NCI-H2029 (cell line): ENCODE results near the gene TCF7L2.

Experiments used
- DNase-seq: peaks from one replicate; lab custom pipeline; 2025; lab: John Stamatoyannopoulos, UW

The TCF7L2 gene

DNA sequence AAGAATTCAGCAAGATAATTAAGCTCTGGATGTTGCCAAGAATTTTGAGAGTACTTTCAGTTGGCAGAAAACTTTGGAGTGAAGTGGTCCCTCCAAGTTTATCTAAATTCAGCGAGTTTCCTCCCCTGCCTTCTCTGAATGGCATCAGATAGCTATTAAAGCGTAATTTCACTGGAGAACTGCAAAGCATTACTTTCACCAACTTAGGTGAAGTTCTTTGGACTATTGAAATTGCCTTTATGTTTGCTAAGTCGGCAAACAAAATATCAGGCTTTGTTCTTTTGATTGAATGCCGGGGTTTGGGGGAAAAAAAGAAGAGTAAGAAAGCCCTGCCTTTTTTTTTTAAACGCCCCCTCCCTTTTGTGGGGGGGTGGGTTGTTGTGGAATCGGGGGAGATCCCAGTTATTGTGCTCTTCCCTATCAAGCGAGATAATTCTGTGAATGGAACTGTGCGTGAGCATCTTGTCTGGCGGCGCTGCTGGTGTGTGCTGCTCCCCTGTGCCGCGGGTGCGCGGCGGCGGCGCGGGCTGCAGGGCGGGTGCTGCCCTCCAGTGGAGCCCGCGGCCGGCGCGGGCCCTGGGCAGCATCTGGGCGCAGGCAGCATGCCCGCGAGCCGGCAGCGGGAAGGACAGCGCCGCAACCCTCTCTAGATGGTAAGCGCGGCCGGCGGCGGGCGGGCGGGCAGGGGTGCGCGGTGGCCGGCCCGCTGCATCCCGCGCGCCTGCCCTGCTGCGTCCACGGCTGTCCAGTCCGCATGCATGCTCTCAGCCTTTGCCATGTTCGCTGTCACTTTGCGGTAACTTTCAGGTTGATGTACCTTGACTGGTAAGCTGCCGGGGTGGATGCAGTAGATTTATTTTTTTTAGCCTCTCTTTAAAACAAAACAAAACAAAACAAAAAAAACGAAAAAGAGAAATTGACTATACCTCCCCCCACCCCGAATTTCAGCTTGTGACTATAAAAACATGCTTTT, 176.5 kb downstream of the TCF7L2 start:
- DNase-seq: peak; percentile 26

- DNase-seq: no peak
Measured at GRCh38 chr10:113127261-113127900, 177.3 kb downstream of the TCF7L2 start.

DNA sequence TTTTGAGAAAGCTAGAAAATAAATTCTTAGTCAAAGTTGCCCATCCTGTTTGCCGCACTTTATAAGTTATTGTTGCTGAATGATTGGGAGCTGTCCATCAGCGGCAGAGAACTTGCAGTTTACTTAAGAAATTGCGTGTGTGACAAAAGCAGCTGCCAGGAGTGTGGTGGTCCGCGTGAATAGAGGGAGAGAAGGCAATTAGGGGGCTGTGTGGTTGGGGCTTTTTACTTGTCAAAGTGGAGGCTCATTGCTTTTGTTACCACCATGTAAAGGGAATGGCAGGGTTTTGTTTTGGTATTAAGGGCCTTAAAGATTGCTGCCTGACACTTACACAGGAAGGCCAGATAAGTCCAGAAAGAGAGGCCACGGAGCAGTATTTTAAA, 177.8 kb downstream of the TCF7L2 start:
- no peak for DNase-seq

DNA sequence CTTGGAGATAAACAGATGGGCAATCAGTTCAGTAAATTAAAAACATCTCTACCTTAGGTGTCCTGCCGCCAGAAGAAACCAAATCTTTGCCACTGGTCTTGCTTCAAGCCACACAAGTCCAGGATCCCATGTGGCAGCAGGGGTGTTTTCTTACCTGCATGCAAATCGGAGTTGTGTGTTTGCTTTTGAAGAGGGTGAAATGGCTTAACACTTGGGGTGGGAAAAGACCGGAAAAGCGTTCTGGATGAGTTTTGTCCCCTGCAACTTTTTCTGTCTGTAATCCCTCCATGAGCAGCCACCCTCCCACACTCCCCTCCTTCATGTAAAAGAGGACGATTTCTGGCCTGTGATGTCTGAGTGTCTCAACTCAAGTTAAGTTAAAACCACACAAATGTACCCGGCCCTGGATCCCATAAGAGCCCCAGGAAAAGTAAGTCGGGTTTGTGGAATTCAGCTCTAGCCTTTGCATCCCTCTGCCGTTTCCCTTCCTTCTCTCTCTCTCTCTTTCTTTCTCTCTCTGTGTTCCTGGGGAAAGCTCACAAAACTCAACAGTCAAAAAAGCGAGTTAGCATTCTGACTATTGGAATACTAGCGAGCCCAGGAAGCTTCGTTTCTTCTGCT, 178.5 kb downstream of the TCF7L2 start:
- no peak for DNase-seq

- DNase-seq: no peak
Measured at GRCh38 chr10:113129117-113129516, 179.1 kb downstream of the TCF7L2 start.

DNA sequence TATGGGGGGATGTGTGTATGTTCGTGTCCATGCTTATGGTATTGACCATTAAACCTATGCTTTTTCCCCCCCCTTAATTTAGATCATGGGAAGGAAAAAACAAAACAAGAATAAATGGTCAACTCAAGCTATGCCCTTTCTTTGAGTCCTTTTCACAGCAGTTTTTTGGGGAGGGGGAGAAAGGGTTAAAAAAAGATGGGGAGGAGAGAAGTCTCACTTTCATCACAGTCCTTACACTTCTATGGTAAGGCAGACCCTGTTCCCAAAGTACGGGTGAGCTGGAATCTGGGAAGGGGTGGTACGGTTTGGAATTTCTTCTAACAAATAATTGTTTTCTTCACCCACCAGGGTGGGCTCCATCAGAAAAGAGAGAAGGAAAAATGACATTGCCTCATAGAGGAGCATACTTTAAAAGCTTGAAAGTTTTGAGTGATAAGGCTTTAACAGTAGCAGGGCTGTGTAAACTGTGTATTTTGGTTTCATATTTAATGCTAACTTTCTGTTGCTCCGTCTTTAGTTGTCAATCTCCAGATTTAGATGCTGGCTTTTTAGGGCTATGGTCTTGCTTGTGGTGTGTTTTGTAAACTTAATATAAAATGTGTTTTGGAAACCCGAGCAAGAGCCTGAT, 180.1 kb downstream of the TCF7L2 start:
- DNase-seq: no peak

- no peak for DNase-seq
Measured at GRCh38 chr10:113131613-113132261, 181.7 kb downstream of the TCF7L2 start.

- DNase-seq: no peak
Measured at GRCh38 chr10:113132591-113133121, 182.6 kb downstream of the TCF7L2 start.

DNA sequence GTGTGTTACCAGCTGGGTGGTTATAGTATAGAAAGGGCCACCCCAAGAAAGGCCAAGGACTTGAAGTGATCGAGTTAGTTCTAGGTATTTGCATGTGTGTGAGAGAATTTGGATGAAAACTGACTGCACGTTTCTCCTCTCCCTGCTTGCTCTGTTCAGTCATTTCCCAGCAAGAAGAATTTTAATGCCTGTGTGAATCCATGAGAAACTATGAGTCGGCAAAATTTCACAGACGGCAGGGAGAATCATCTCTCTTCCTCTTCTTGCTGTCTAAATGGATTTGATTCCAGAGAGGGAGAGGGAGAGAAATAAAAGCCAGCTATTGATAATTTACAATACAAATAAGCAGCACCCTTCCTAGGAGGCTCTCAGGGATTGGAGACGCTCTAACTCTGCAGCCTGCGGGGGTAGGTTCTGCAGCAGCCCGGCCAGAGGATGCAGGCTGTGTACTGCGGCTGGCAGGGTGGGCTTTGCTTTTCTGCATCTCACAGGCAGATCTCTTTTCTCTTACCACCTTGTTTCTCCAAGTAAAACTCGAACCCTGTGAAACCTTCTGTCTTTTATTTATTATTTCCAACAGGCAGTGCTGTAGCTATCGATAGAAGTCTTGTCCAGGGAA, 183.6 kb downstream of the TCF7L2 start:
- DNase-seq: no peak

GRCh38 chr10:113135025-113135424, 185.0 kb downstream of the TCF7L2 start:
- no peak for DNase-seq

DNA sequence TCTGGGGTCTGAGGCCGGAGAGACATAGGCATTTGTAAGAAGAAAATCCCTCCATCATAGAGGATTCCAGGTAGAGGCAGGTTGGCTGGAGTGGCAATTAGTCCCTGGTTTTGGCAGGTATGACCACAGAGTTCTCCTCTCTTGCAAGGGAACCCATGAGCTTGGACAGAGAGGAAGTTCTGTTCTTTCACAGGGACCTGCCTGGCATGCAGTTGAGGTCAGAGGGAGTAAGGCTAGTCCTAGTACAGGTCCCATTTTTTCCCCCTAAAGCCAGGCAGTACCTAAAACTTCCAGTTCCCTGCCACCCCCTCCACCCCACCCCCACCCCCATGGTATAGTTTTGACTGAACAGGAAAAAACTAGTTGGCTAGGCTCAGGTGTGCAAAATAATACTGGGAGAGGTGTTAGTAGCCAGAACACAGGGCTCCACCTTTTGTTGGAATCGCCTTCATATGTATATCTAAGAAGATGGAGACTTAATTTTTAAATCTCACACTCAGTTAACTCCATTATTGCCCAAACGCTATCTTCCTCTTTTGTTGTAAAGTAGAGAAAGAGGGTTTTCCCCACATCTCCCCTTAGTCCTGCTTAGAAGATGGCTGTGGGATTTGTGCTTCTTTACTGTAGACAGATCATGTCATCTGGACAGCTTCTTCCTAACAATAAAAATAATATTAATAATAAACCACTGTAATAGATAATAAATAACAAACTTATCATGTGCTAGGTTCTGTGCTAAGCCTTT, 188.1 kb downstream of the TCF7L2 start:
- no peak for DNase-seq

- DNase-seq: no peak
Measured at GRCh38 chr10:113138937-113139585, 189.0 kb downstream of the TCF7L2 start.

GRCh38 chr10:113139699-113140098, 189.7 kb downstream of the TCF7L2 start:
- no peak for DNase-seq

GRCh38 chr10:113140143-113141011, 190.3 kb downstream of the TCF7L2 start:
- DNase-seq: no peak

DNA sequence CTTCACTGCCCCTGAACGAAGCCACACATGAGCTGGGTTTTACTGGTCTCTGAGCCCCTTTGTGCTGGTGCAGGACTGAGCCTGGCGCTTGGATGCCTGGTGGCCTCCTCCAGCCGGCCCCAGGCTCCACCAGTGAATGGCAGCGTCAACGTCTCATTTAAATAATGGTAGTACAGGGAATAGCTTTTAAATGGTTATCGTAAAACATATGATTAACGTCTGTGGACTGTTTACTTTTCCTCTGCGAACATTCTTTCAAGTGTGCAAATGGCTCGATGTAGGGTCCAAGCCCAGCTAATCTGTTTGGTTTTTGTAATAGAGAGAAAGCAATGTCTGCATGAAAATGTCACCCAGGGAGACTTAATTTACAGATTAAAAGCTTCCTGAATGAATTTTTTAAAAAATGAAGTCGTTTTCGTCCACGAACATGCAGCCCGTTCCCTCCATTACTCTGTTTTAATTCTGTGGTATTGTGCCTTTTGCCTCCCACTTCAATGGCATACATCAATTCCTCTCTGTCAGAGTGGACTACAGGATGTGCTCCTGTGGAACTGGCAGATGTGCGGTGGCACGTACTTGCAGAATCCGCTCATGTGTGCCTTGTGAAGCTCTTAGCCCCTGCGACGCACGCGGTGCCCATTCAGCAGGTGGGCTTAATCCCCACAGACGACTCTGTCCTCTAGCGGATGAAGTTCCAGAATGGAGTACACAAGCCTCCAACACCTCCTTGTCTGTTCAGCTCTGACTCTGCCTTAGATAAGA, 192.7 kb downstream of the TCF7L2 start:
- no peak for DNase-seq

GRCh38 chr10:113144576-113144975, 194.5 kb downstream of the TCF7L2 start:
- DNase-seq: no peak

DNA sequence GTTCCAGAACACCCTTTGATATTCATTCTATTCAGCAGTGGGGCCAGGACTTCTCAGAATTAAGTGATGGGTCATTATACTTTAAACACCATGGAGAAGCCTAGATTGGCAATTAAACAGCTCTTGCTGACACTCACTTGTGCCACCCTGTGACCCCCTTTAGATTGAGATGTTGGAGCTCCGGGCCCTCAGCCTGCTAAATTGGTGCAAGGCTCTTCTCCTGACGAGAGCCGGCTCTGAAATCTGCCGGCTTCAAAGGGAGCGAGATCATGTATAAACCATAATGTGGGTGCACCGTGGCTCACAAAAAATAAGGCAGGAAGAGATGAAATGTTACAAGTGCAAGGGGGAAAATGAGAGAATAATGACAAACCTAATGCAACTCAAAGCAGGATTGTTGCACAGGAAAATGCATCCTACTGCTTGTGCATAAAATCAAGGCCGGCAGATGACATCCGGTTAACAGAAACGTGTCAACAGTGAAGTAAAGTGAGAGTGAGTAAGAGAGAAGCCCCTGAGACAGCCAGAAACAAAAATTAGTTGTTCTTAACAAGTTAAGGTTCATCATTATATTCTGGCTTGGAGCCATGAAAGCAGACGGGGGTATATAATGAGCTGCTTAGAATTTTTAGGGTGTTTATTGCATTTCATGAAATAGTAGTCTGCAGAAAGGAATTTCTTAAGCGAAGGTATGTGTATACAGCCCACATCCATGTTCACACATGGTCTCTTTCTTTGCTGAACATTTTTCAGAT, 198.2 kb downstream of the TCF7L2 start:
- no peak for DNase-seq
